ENCODE measurements around the gene PAX5. TPM values are rescaled to one million over a fixed set of nuclear protein-coding genes. Genes with fewer than 3 reads are reported as not detected.

The PAX5 gene
- polyA plus RNA-seq, 1 of the 3 experiments (the other 2 are of a cell fraction), result 0.05 TPM

DNA sequence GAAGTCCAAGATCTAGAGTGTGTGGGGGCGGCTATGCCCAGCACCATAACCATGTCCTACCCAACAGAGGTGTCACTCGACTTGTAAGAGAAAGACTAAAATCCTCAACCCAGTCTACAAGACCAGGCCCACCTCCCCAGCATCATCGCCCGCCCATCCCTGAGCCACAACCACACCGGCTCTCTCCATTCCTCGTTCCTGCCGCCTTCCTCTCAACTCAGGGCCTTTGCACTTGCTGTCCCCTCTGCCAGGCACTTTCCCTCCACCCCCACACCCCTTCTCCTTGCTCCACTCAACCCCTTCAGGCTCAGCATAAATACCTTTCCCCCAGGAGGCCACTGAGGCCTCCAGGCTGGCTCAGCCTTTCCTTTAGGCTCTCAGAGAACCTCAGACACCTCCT, 69.3 kb downstream of the PAX5 start (continued):
- TF ChIP-seq EP300 (IDR thresholded peaks at IDR 0.05; ENCODE audit: borderline replicate concordance in 1 of 2, low read depth in 1 of 2, low read length in 1 of 2) (no peak), REST (IDR thresholded peaks at IDR 0.05; ENCODE audit: low read depth, low read length) (no peak), TAF1 (IDR thresholded peaks at IDR 0.05; ENCODE audit: borderline replicate concordance, low read depth, low read length) (no peak), EZH2phosphoT487 (IDR thresholded peaks at IDR 0.05; ENCODE audit: borderline replicate concordance, low read depth) (no peak)

DNA sequence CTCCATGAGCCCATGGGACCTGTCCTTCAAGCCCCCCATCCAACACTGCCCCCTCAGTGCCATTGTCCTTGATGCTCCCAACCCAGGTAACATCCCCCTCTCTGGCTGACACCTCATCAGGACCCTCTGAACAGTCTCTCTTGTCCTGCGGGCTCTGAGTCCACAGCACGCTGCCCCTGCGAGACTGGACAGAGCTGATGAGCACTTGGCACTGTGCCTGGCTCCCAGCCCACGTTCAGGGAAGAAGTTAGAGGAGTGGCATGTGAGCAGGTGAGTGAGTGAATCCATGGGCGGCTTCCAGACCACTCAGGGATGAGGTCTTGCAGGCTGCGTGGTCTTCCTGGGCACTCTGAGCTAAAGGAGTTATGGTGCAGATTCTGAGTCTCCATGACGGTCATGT, 70.7 kb downstream of the PAX5 start:
- CTCF ChIA-PET, result no interaction called here
- Histone ChIP-seq H2AFZ (ENCODE audit: low read depth) (no peak overlapping the region), H3K4me2 (no peak overlapping the region), H4K20me1 (ENCODE audit: insufficient read depth) (no peaks in the 10 kb centered on the region), H3K27me3 (ENCODE audit: insufficient read depth) (no peaks in the 10 kb centered on the region; the same call in none of the 2 replicates), H3K36me3 (replicated peaks in 1 of 2; ENCODE audit: control insufficient read depth in 1 of 2, insufficient read depth in 2 of 2, low read length in 1 of 2) (no peaks in the 10 kb centered on the region), H3K9me3 (no peaks in the 10 kb centered on the region), H3K4me3 (ENCODE audit: low read depth in 2 of 2, low read length in 1 of 2) (no peak overlapping the region), H3K4me1 (ENCODE audit: control insufficient read depth in 1 of 2, insufficient read depth in 2 of 2, low read depth in 1 of 2, low read length in 1 of 2) (no peaks in the 10 kb centered on the region), H3K9ac (no peak overlapping the region), H3K9me2 (no peaks in the 10 kb centered on the region), H3K27ac (ENCODE audit: low read depth in 2 of 2, low read length in 1 of 2) (no peak overlapping the region), H3K79me2 (ENCODE audit: insufficient read depth) (no peaks in the 10 kb centered on the region), H3F3A (replicated peaks; ENCODE audit: insufficient read depth) (no peaks in the 10 kb centered on the region)
- TF ChIP-seq ZBTB33 (IDR thresholded peaks at IDR 0.05; ENCODE audit: borderline replicate concordance, low read depth) (no peak), USF1 (IDR thresholded peaks at IDR 0.05; ENCODE audit: borderline replicate concordance, low read depth) (no peak), CHD2 (IDR thresholded peaks at IDR 0.05; ENCODE audit: low read length, partially characterized antibody) (no peak), TAF1 (IDR thresholded peaks at IDR 0.05; ENCODE audit: borderline replicate concordance, low read depth, low read length) (no peak), EP300 (IDR thresholded peaks at IDR 0.05; ENCODE audit: borderline replicate concordance in 1 of 2, low read depth in 1 of 2, low read length in 1 of 2) (no peak), NFIC (IDR thresholded peaks at IDR 0.05; ENCODE audit: borderline replicate concordance) (no peak), ELF1 (IDR thresholded peaks at IDR 0.05) (no peak), TEAD4 (IDR thresholded peaks at IDR 0.05; ENCODE audit: borderline replicate concordance, insufficient read depth) (no peak), SMC3 (IDR thresholded peaks at IDR 0.05; ENCODE audit: low read depth, low read length) (no peak), RXRA (IDR thresholded peaks at IDR 0.05; ENCODE audit: borderline replicate concordance, low read depth) (no peak), RAD21 (IDR thresholded peaks at IDR 0.05; ENCODE audit: low read length) (no peak)
- 63% methylated on average over 2 of the region's 7 CpGs for WGBS (ENCODE audit: low lambda C conversion rate)
- DNase-seq, result no peak
- POLR2A ChIA-PET, result no interaction called here
